HG03159 (cell line): ENCODE data around the gene PRR4.

Source experiments
- ATAC-seq: cut with Tn5 transposase; IDR thresholded peaks from one replicate; pipeline ENCODE4 v1.9.1; 2021; ENCODE audit warnings: mild to moderate bottlenecking, moderate library complexity; ENCODE audit not compliant: unreplicated experiment

The PRR4 gene

GRCh38 chr12:10849425-10849878 lies at the start of gene PRR4:
TSS of gene PRR4 (minus strand) at chr12:10849475. CDS start at chr12:10849437, 38 bp downstream.
- ATAC-seq: peak; percentile 48

DNA sequence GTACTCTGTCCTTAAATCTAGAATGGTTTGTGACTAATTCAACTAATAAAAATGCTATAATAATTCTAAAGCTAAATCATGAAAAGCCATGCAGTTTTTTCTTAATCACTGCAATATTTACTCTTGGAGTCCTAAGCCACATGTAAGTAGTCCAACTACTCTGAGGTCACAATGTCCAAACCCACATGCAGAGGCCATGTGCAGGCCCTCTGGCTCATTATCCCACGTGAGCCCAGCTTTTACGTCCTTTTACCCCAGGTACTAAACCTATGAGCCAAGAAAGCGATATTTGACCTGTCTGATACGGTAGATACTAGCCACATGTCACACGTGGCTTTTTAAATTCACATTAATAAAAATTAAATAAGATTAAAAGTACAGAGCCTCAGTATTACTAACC lies 47.6 kb upstream of the PRR4 start:
- ATAC-seq: no peak

DNA sequence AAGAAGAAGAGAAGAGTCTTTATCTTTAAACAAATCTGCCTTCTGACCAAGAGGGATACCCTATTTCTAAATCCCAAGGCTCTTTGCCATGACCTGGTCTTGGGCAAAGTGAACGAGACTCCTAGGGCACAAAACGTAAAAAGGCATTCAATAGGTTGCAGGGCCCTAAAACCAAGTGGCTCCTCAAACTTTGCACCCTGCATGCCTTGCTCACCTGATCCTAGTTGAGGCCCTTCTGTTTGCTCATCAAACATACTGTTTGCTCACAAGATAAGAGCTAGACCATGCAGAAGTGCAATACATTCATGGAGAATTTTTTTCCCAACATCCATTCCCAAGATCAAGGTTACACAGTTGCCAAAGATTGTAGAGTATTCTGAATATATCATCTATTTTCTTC lies 42.7 kb upstream of the PRR4 start:
- ATAC-seq: no peak

DNA sequence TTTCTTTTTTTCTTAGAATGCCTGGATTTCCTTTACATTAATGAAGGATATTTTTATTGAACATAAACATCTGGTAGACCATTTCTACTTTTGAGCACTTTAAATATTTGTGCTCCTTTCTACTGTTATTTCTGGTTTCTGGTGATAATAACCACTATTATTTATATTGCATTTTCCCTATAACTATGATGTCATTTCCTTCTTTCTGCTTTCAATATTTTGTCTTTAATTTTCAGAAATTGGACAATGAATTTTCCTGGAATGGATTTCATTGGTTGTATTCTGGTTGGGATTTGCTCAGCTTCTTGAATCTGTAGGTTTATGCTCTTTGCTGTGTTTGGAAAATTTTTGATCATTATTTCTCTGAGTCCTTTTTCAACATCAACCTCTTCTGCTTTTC lies 40.0 kb upstream of the PRR4 start:
- no peak for ATAC-seq

- ATAC-seq: no peak
Measured at GRCh38 chr12:10884086-10884725, 34.9 kb upstream of the PRR4 start, which contains the start of gene PRH1. TSS of gene PRH1 (minus strand) at chr12:10884255. CDS start at chr12:10884217, 38 bp downstream.

GRCh38 chr12:10873378-10873777 lies 24.1 kb upstream of the PRR4 start:
- ATAC-seq: no peak

- no peak for ATAC-seq
Measured at GRCh38 chr12:10867381-10867780, 18.1 kb upstream of the PRR4 start.

DNA sequence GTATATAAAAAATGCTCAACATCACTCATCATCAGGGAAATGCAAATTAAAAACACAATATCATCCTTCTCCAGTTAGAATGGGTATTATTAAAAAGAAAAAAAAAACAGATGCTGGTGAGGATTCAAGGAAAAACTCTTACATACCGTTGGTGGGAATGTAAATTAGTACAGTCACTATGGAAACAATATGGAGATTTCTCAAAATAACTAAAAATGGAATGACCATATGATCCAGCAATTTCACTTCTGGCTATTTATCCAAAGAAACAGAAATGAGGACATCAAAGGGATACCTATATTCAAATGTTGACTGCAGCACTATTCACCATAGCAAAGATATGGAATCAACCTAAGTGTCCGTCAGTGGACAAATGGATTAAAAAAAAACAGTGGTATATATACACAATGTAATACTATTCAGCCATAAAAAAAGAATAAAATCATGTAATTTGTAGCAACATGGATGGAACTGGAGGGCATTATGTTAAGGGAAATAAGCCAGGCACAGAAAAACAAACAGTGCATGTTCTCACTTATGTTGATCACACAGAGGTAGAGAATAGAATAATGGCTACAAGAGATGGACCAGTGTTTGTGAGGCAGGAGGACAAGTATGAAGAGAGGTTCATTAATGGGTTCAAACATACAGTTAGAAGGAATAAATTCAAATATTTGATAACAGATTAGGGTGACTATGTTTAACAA lies 14.4 kb upstream of the PRR4 start:
- ATAC-seq: no peak

DNA sequence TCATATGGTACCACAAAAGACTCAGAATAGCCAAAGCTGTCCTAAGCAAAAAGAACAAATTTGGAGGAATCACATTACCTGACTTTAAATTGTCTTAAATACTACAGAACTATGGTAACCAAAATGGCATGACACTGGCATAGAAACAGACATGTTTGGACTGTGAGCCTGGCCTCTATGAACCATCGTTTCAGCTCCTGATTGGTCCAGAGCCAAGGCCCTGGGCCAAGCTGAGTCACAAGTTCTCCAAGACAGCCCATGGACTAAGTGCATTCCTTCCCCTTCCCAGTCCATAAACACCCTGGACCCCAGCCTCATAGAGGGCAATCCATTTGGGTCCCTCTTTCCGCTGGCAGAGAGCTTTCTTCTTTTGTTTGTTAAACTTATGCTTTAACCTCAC lies 12.1 kb upstream of the PRR4 start:
- no peak for ATAC-seq

GRCh38 chr12:10855807-10856206 lies 6.5 kb upstream of the PRR4 start:
- ATAC-seq: no peak

GRCh38 chr12:10853776-10854175 lies 4.5 kb upstream of the PRR4 start:
- no peak for ATAC-seq

GRCh38 chr12:10851243-10851858 lies 2.1 kb upstream of the PRR4 start:
- no peak for ATAC-seq

DNA sequence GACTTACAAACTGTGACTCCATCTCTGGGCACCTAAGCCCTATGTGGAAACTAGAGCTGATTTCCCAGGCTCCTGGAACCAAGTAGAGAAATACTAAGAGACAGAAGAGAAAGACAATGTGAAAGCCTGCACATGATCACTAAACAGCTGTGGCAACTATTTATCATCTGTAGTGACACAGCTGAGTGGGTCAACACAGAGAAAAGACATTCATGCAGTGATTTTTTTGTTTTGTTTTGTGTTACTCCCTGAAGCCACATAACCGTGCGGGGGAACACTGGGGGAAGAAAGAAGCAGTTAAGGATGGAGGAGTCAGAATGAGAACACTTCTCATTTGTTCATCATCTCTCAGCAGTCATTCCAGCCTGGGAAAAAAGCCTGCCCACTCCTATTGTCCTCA lies 1.5 kb downstream of the PRR4 start:
- ATAC-seq: no peak

DNA sequence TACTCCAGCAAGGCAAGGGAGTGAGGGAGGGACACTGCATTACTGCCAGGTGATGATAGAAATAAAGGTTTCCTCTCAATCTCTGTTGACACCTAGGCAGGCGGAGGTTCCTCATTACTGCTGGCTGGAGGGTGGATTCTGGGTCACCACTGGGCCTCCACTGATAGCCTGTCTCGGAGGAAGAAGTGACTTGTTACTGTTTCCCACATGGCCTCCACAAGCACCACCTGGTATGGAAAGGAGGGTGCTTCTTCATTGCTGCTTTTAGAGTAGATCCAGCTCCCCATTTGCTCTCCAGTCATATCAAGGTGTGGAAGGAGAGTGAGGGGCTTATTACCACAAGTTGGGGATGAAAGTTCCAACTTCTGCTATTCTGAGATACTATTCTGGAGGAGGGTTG lies 6.4 kb downstream of the PRR4 start:
- ATAC-seq: no peak

- ATAC-seq: no peak
Measured at GRCh38 chr12:10838461-10838860, 10.8 kb downstream of the PRR4 start.

DNA sequence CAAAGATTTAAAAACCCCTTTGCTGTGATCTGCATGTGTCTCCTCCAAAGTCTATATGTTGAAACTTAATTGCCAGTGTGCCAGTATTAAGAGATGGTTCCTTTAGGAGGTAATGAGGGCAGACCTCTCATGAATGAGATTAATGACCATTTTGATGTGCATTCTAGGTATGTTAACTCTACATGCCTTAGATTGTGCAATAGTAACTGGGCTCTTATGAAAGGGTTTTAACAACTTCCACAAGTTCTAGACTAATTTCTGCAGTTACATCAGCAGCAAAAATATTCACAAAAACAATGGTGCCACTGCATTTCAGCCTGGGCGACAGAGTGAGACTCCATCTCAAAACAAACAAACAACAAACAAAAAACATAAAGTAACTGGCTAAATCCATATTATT lies 19.3 kb downstream of the PRR4 start:
- ATAC-seq: no peak

GRCh38 chr12:10826258-10826657 lies 23.0 kb downstream of the PRR4 start, which contains the start of gene TAS2R10:
TSS of gene TAS2R10 (minus strand) at chr12:10826358. CDS start at chr12:10826269, 89 bp downstream.
- ATAC-seq: no peak

- ATAC-seq: no peak
Measured at GRCh38 chr12:10824957-10825356, 24.3 kb downstream of the PRR4 start.

DNA sequence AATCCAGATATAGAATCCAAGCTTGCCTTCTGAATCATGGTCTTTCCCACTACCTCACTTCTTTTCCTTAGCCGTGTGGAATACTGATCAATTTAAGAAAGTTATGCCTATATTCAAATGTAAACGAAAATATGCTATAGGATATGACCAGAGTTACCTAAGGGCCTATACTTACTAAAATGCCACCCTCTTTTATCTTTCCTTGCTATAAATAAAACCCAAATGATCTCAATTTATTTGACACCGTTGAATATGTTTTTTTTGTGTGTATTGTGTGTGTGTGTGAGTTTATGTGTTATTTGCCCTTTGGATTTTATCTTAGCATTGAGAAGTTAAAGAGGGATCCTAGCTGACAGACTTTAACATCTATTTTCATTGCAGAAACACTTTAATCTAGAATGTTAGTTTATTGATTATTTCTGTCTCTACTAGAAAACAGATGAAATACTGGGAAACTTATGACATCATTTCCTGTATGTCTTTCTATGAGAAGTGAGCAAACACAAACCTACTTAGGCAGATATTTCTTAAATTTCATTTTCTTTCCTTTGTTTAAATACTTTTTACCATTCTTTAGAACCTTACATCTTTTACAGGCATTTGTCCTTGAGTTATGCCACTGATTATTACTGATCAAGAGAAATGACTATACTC lies 37.3 kb downstream of the PRR4 start:
- no peak for ATAC-seq

DNA sequence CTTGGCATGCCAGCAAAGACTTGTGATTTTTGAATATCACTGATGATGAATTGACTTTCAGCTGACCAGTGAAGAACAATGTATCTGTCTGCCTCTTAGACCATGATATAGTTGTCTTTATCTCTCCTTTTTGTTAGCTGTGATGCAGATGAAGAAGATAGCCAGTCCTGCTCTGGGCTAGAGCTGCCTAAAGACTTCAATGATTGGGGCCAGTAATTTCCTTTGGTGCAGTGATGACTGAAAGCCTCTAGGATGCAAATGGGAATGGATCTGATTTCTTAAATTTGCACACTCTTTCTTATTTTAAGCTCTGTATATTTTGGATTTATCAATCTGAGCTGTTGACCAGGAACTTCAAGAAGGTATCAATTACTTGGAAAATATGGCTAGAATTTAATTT lies 39.2 kb downstream of the PRR4 start, which contains the start of gene TAS2R9:
Gene TAS2R9 (minus strand): TSS at position 101 of the 400 bp plus-strand sequence. CDS start 93 bp downstream, at position 8.
- no peak for ATAC-seq

DNA sequence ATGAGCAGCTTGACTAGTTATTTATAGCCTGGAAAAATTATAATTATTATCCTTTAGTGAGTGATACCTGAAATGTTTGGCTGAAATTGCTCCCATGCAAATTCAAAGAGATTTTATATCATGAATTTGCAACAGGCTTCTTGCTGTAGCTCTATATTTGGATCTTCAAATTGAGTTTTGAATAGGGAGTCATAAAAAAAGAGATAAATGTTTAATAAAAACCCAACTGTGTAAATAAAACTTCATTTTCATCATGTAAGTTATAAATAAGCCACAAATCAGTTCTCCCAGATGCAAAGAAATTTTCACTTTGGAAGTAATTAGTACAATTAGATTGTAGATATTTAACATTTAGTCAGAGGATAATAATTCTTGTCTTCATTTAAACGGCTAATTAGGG lies 42.1 kb downstream of the PRR4 start, which contains the start of gene TAS2R8:
Gene TAS2R8 (minus strand): TSS at position 101 of the 400 bp plus-strand sequence. CDS start 306 bp downstream, outside the sequence.
- ATAC-seq: no peak
